Measurements from ENCODE around the gene MEIS1.
A peak's percentile ranks its signal among the peaks of the same experiment; 100 is the strongest.

Gene MEIS1

GRCh38 chr2:66443979-66444861 is 9.3 kb downstream of the MEIS1 start:
- no peak for DNase-seq

GRCh38 chr2:66445076-66445924 is 10.4 kb downstream of the MEIS1 start:
- no peak for DNase-seq

GRCh38 chr2:66445925-66446871 is 11.3 kb downstream of the MEIS1 start:
- no peak for DNase-seq

- DNase-seq: no peak
Observed at GRCh38 chr2:66446941-66447340, 12.0 kb downstream of the MEIS1 start.

GRCh38 chr2:66447677-66448076 is 12.8 kb downstream of the MEIS1 start:
- no peak for DNase-seq

- DNase-seq: no peak
Observed at GRCh38 chr2:66448136-66448991, 13.4 kb downstream of the MEIS1 start.

GRCh38 chr2:66452214-66452613 is 17.3 kb downstream of the MEIS1 start:
- no peak for DNase-seq

GRCh38 chr2:66452917-66453316 is 18.0 kb downstream of the MEIS1 start:
- DNase-seq: no peak

- DNase-seq: no peak
Observed at GRCh38 chr2:66455490-66455889, 20.6 kb downstream of the MEIS1 start.

- peak in 2 of 3 experiments; percentile 46 to 57 for DNase-seq
Observed at GRCh38 chr2:66456183-66457041, 21.5 kb downstream of the MEIS1 start.

GRCh38 chr2:66457545-66457944 is 22.6 kb downstream of the MEIS1 start:
- DNase-seq: peak; percentile 70 to 92 (median 79)

GRCh38 chr2:66460031-66460430 is 25.1 kb downstream of the MEIS1 start:
- no peak for DNase-seq

GRCh38 chr2:66461001-66461663 is 26.2 kb downstream of the MEIS1 start:
- no peak for DNase-seq

GRCh38 chr2:66461664-66462500 is 27.0 kb downstream of the MEIS1 start:
- peak; percentile 44 to 67 (median 49) for DNase-seq

GRCh38 chr2:66462501-66462825 is 27.5 kb downstream of the MEIS1 start:
- no peak for DNase-seq

- peak in 1 of 3 experiments; percentile 19 for DNase-seq
Observed at GRCh38 chr2:66463206-66463755, 28.4 kb downstream of the MEIS1 start.

- no peak for DNase-seq
Observed at GRCh38 chr2:66464930-66465637, 30.2 kb downstream of the MEIS1 start.

GRCh38 chr2:66466433-66466832 is 31.5 kb downstream of the MEIS1 start:
- peak in 2 of 3 experiments; percentile 29 to 75 for DNase-seq

Measured in NCI-H1417 (cell line).